Panc1 (cell line): Measurements from ENCODE around the gene PARD3.

ENCODE experiments used
- CTCF ChIP-seq: fragments of 450-650 bp; IDR thresholded peaks from 2 replicates; pipeline ENCODE4 v1.5.1; 2017; ENCODE audit warnings: mild to moderate bottlenecking
- POLR2AphosphoS5 ChIP-seq: IDR thresholded peaks from 2 replicates; pipeline ENCODE4 v1.6.1; 2012; ENCODE audit warnings: mild to moderate bottlenecking, low read depth, low read length, moderate library complexity

DNA sequence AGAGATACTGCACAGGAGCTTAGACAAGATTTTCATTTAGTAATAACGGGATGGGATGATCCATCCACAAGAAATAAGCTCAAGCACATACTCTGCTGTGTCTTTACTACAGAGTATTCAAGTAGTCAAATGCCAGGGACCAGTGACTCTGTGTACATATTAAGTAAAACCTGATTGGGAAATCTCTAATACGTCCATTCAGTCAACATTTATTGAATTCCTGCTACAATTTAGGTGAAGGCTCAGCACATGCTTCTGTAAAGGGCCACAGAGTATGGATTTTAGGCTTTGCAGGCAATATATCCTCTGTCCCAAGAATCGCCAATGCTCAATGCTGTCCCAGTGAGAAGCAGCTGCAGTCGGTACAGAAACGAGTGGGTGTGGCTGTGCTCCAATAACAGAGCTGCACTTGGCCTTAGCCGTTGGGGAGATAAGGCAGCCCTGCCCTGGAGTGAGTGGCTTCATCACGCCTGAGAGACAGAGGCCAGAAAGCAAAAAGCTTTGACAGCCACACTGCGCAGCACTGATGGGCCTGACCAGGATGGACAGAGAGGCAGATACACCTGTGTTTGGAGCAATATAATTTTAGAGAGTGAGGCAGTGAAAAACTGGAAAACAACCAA is 186.8 kb downstream of the PARD3 start:
- TF ChIP-seq CTCF = no peak
- no peak for TF ChIP-seq POLR2AphosphoS5
